ENCODE measurements around the gene SMIM44. TPM values are rescaled to one million over a fixed set of nuclear protein-coding genes. Genes with fewer than 3 reads are reported as not detected.

The SMIM44 gene
- total RNA-seq, 2 donors from 2014 or later: not detected

GRCh38 chr19:3456925-3457527 lies 26.2 kb downstream of the SMIM44 start:
- Histone ChIP-seq H3K4me1 (ENCODE audit: control insufficient read depth, insufficient read depth, low read length) (peaks cover 8% of the 10 kb centered on the region), H3K9ac (ENCODE audit: extremely low read depth, low read length, poor library complexity, severe bottlenecking) (no peak overlapping the region), H3K27me3 (ENCODE audit: control insufficient read depth, insufficient read depth, low read length, poor library complexity, severe bottlenecking) (no peaks in the 10 kb centered on the region), H3K9me3 (ENCODE audit: control insufficient read depth, low read length) (no peaks in the 10 kb centered on the region), H3K27ac (ENCODE audit: low read depth, low read length) (no peak overlapping the region), H3K36me3 (ENCODE audit: control insufficient read depth, insufficient read depth, low read length) (no peaks in the 10 kb centered on the region), H3K4me3 (ENCODE audit: low read length) (no peak overlapping the region)
- TF ChIP-seq, protein P1, sequence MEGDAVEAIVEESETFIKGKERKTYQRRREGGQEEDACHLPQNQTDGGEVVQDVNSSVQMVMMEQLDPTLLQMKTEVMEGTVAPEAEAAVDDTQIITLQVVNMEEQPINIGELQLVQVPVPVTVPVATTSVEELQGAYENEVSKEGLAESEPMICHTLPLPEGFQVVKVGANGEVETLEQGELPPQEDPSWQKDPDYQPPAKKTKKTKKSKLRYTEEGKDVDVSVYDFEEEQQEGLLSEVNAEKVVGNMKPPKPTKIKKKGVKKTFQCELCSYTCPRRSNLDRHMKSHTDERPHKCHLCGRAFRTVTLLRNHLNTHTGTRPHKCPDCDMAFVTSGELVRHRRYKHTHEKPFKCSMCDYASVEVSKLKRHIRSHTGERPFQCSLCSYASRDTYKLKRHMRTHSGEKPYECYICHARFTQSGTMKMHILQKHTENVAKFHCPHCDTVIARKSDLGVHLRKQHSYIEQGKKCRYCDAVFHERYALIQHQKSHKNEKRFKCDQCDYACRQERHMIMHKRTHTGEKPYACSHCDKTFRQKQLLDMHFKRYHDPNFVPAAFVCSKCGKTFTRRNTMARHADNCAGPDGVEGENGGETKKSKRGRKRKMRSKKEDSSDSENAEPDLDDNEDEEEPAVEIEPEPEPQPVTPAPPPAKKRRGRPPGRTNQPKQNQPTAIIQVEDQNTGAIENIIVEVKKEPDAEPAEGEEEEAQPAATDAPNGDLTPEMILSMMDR (conservative IDR thresholded peaks at IDR 0.05): no peak
- DNase-seq: peak; percentile 38
- no peak overlapping the region for H3K4me3 Mint-ChIP-seq
- no peaks in the 10 kb centered on the region for H3K36me3 Mint-ChIP-seq (ENCODE audit: low read depth)
- peaks cover 5% of the 10 kb centered on the region for H3K27me3 Mint-ChIP-seq (ENCODE audit: insufficient read depth)
- peaks cover 7% of the 10 kb centered on the region for H3K4me1 Mint-ChIP-seq
- H3K9me3 Mint-ChIP-seq: no peaks in the 10 kb centered on the region
- H3K27ac Mint-ChIP-seq: no peak overlapping the region
- WGBS, 2 experiments (ENCODE audit: insufficient coverage in 1 of 2, insufficient read length in 1 of 2): 81 to 88% methylated on average over 13 to 17 of the region's 18 CpGs

- H3K4me3 ChIP-seq (ENCODE audit: low read length): no peak overlapping the region
- WGBS, 2 experiments (ENCODE audit: insufficient coverage in 1 of 2, insufficient read length in 1 of 2): 80 to 87% methylated on average over 10 to 37 of the region's 37 CpGs
- no peak overlapping the region for H3K4me3 Mint-ChIP-seq
- H3K4me1 ChIP-seq (ENCODE audit: control insufficient read depth, insufficient read depth, low read length): peaks cover 8% of the 10 kb centered on the region
- H3K27ac Mint-ChIP-seq: no peak overlapping the region
- peaks cover 2% of the 10 kb centered on the region for H3K27me3 Mint-ChIP-seq (ENCODE audit: insufficient read depth)
- no peaks in the 10 kb centered on the region for H3K9me3 Mint-ChIP-seq
- no peaks in the 10 kb centered on the region for H3K27me3 ChIP-seq (ENCODE audit: control insufficient read depth, insufficient read depth, low read length, poor library complexity, severe bottlenecking)
- TF ChIP-seq, protein P1 (conservative IDR thresholded peaks at IDR 0.05): no peak
- H3K27ac ChIP-seq (ENCODE audit: low read depth, low read length): no peak overlapping the region
- H3K4me1 Mint-ChIP-seq: peaks cover 7% of the 10 kb centered on the region
- H3K36me3 Mint-ChIP-seq (ENCODE audit: low read depth): no peaks in the 10 kb centered on the region
- no peak overlapping the region for H3K9ac ChIP-seq (ENCODE audit: extremely low read depth, low read length, poor library complexity, severe bottlenecking)
- H3K36me3 ChIP-seq (ENCODE audit: control insufficient read depth, insufficient read depth, low read length): no peaks in the 10 kb centered on the region
- H3K9me3 ChIP-seq (ENCODE audit: control insufficient read depth, low read length): no peaks in the 10 kb centered on the region
- no peak for DNase-seq
Observed at GRCh38 chr19:3455960-3456601, 27.2 kb downstream of the SMIM44 start.

DNA sequence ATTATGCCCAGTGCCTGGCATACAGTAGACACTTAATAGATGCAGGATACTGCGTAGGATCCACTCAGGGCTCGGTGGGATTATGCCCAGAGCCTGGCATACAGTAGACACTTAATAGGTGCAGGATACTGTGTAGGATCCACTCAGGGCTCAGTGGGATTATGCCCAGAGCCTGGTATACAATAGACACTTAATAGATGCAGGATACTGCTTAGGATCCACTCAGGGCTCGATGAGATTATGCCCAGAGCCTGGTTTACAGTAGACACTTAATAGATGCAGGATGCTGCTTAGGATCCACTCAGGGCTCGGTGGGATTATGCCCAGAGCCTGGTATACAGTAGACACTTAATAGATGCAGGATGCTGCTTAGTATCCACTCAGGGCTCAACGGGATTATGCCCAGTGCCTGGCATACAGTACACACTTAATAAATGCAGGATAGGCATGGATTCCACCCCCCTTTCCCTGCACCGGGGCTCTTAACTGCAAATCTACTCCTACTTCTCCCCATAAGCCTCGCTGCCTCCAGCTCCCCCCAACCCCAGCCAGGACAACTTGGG lies 27.8 kb downstream of the SMIM44 start:
- WGBS, 2 experiments (ENCODE audit: insufficient coverage in 1 of 2, insufficient read length in 1 of 2): 90 to 97% methylated on average over 6 to 7 of the region's 7 CpGs
- DNase-seq: no peak

More for the DNA sequence above, 27.8 kb downstream of the SMIM44 start:
- peaks cover 7% of the 10 kb centered on the region for H3K4me1 Mint-ChIP-seq
- Histone ChIP-seq H3K4me3 (ENCODE audit: low read length) (no peak overlapping the region), H3K9ac (ENCODE audit: extremely low read depth, low read length, poor library complexity, severe bottlenecking) (no peak overlapping the region), H3K27ac (ENCODE audit: low read depth, low read length) (no peak overlapping the region), H3K4me1 (ENCODE audit: control insufficient read depth, insufficient read depth, low read length) (peaks cover 8% of the 10 kb centered on the region), H3K9me3 (ENCODE audit: control insufficient read depth, low read length) (no peaks in the 10 kb centered on the region), H3K27me3 (ENCODE audit: control insufficient read depth, insufficient read depth, low read length, poor library complexity, severe bottlenecking) (no peaks in the 10 kb centered on the region), H3K36me3 (ENCODE audit: control insufficient read depth, insufficient read depth, low read length) (no peaks in the 10 kb centered on the region)
- no peak overlapping the region for H3K27ac Mint-ChIP-seq
- H3K9me3 Mint-ChIP-seq: no peaks in the 10 kb centered on the region
- TF ChIP-seq, protein P1 (conservative IDR thresholded peaks at IDR 0.05): no peak
- no peaks in the 10 kb centered on the region for H3K36me3 Mint-ChIP-seq (ENCODE audit: low read depth)
- H3K27me3 Mint-ChIP-seq (ENCODE audit: insufficient read depth): no peaks in the 10 kb centered on the region
- H3K4me3 Mint-ChIP-seq: no peak overlapping the region
